ENCODE results near the gene ROCK2.

The ROCK2 gene

DNA sequence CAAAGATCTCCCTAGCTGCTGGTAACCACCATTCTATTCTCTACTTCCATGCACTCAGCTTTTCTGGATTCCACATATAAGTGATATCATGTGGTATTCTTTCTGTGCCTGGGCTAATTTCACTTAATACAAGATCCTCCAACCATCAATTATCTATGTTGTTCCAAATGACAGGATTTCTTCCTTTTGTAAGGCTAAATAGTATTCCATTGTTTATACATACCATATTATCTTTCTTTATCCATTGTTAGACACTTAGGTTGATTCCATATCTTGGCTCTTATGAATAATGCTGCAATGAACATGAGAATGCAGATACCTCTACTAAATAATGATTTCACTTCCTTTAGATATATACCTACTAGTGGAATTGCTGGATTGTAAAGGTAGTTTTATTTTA, 66.2 kb downstream of the ROCK2 start:
- no peak overlapping the region for H3K4me2 ChIP-seq (ENCODE audit: low read depth, low read length, poor library complexity, severe bottlenecking)
- H4K20me1 ChIP-seq (ENCODE audit: insufficient read depth, low read length, poor library complexity, severe bottlenecking), result peaks cover 22% of the 10 kb centered on the region

DNA sequence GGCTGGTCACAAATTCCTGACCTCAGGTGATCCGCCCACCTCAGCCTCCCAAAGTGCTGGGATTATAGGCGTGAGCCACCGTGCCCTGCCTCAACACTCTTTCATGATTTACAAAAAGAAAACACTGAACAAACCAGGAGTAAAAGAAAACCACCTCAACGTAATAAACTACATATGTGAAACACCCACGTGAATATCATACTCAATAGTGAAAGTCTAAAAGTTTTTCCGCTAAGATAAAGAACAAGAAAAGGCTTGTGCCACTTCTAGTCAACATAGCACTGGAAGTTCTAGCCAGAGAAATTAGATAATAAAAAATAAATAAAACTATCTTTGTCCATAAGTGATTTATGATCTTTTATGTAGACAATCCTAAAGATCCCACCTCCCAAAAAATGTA, 68.5 kb downstream of the ROCK2 start:
- Histone ChIP-seq H3K27me3 (ENCODE audit: insufficient read depth, low read length, poor library complexity, severe bottlenecking) (no peaks in the 10 kb centered on the region), H2AFZ (ENCODE audit: low read length) (no peak overlapping the region), H3K79me2 (ENCODE audit: insufficient read depth, low read length) (peaks cover 82% of the 10 kb centered on the region)

More for the DNA sequence above, 66.2 kb downstream of the ROCK2 start:
- Histone ChIP-seq H3K4me1 (ENCODE audit: insufficient read depth, low read length, poor library complexity, severe bottlenecking) (peaks cover 11% of the 10 kb centered on the region), H3F3A (ENCODE audit: low read depth) (no peaks in the 10 kb centered on the region), H3K9me3 (ENCODE audit: insufficient read depth, low read depth, low read length) (no peaks in the 10 kb centered on the region), H3K27me3 (ENCODE audit: insufficient read depth, low read length, poor library complexity, severe bottlenecking) (no peaks in the 10 kb centered on the region), H3K9me2 (replicated peaks; ENCODE audit: low read depth, low read length) (no peaks in the 10 kb centered on the region), H3K79me2 (ENCODE audit: insufficient read depth, low read length) (peaks cover 82% of the 10 kb centered on the region), H3K9ac (ENCODE audit: low read depth, low read length, poor library complexity, severe bottlenecking) (no peak overlapping the region), H3K36me3 (ENCODE audit: insufficient read depth, low read length) (peaks cover 46% of the 10 kb centered on the region), H2AFZ (ENCODE audit: low read length) (no peak overlapping the region), H3K4me3 (ENCODE audit: low read length, poor library complexity, severe bottlenecking) (no peak overlapping the region)
- TF ChIP-seq, protein P1, sequence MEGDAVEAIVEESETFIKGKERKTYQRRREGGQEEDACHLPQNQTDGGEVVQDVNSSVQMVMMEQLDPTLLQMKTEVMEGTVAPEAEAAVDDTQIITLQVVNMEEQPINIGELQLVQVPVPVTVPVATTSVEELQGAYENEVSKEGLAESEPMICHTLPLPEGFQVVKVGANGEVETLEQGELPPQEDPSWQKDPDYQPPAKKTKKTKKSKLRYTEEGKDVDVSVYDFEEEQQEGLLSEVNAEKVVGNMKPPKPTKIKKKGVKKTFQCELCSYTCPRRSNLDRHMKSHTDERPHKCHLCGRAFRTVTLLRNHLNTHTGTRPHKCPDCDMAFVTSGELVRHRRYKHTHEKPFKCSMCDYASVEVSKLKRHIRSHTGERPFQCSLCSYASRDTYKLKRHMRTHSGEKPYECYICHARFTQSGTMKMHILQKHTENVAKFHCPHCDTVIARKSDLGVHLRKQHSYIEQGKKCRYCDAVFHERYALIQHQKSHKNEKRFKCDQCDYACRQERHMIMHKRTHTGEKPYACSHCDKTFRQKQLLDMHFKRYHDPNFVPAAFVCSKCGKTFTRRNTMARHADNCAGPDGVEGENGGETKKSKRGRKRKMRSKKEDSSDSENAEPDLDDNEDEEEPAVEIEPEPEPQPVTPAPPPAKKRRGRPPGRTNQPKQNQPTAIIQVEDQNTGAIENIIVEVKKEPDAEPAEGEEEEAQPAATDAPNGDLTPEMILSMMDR (conservative IDR thresholded peaks at IDR 0.05; ENCODE audit: low read length), result no peak
- TF ChIP-seq EZH2phosphoT487 (IDR thresholded peaks at IDR 0.05; ENCODE audit: borderline replicate concordance), result no peak

DNA sequence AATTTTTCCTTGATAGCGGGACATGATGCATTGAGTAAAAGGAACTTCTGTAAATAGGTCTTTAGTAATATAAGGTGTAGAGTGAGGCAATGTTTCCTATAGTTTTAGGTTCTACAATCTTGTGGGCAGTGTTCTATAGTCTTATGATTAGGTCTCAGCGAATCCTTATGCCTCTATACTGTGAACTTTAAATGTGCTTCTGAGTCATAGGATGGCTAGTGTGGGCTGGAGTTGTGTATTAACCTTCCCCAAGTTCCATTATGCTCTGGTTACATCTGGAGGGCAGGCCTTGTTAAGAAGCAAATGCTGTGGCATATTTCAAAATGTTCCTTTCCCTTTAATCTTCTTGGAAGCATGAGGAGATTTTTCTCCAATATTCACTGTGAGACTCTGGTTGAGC, 73.5 kb downstream of the ROCK2 start:
- H2AFZ ChIP-seq (ENCODE audit: low read length), result no peak overlapping the region
- H3K4me1 ChIP-seq (ENCODE audit: insufficient read depth, low read length, poor library complexity, severe bottlenecking), result peaks cover 11% of the 10 kb centered on the region
- H3K27me3 ChIP-seq (ENCODE audit: insufficient read depth, low read length, poor library complexity, severe bottlenecking), result no peaks in the 10 kb centered on the region
- peaks cover 61% of the 10 kb centered on the region for H3K79me2 ChIP-seq (ENCODE audit: insufficient read depth, low read length)
- no peak overlapping the region for H3K9ac ChIP-seq (ENCODE audit: low read depth, low read length, poor library complexity, severe bottlenecking)
- H3K9me3 ChIP-seq (ENCODE audit: insufficient read depth, low read depth, low read length), result no peaks in the 10 kb centered on the region
- no peak overlapping the region for H3K4me3 ChIP-seq (ENCODE audit: low read length, poor library complexity, severe bottlenecking)
- no peak overlapping the region for H3K4me2 ChIP-seq (ENCODE audit: low read depth, low read length, poor library complexity, severe bottlenecking)
- H3K9me2 ChIP-seq (replicated peaks; ENCODE audit: low read depth, low read length), result no peaks in the 10 kb centered on the region
- no peaks in the 10 kb centered on the region for H3F3A ChIP-seq (ENCODE audit: low read depth)
- no peak for TF ChIP-seq EZH2phosphoT487 (IDR thresholded peaks at IDR 0.05; ENCODE audit: borderline replicate concordance)
- TF ChIP-seq, protein P1 (conservative IDR thresholded peaks at IDR 0.05; ENCODE audit: low read length), result no peak
- peaks cover 15% of the 10 kb centered on the region for H4K20me1 ChIP-seq (ENCODE audit: insufficient read depth, low read length, poor library complexity, severe bottlenecking)
- peaks cover 17% of the 10 kb centered on the region; the same call in 1 of the 2 replicates for H3K36me3 ChIP-seq (ENCODE audit: insufficient read depth, low read length)

More for the DNA sequence above, 68.5 kb downstream of the ROCK2 start:
- no peak for TF ChIP-seq EZH2phosphoT487 (IDR thresholded peaks at IDR 0.05; ENCODE audit: borderline replicate concordance)
- TF ChIP-seq, protein P1 (conservative IDR thresholded peaks at IDR 0.05; ENCODE audit: low read length), result no peak
- no peaks in the 10 kb centered on the region for H3K9me3 ChIP-seq (ENCODE audit: insufficient read depth, low read depth, low read length)
- no peaks in the 10 kb centered on the region for H3K9me2 ChIP-seq (replicated peaks; ENCODE audit: low read depth, low read length)
- H3K4me1 ChIP-seq (ENCODE audit: insufficient read depth, low read length, poor library complexity, severe bottlenecking), result peaks cover 11% of the 10 kb centered on the region
- H3K9ac ChIP-seq (ENCODE audit: low read depth, low read length, poor library complexity, severe bottlenecking), result no peak overlapping the region
- H3K36me3 ChIP-seq (ENCODE audit: insufficient read depth, low read length), result peaks cover 36% of the 10 kb centered on the region
- no peak overlapping the region for H3K4me3 ChIP-seq (ENCODE audit: low read length, poor library complexity, severe bottlenecking)
- peaks cover 30% of the 10 kb centered on the region for H4K20me1 ChIP-seq (ENCODE audit: insufficient read depth, low read length, poor library complexity, severe bottlenecking)
- H3K4me2 ChIP-seq (ENCODE audit: low read depth, low read length, poor library complexity, severe bottlenecking), result no peak overlapping the region
- no peaks in the 10 kb centered on the region for H3F3A ChIP-seq (ENCODE audit: low read depth)

Measured in Loucy (cell line).